ENCODE measurements around the gene TMEM220. TPM values are rescaled to one million over a fixed set of nuclear protein-coding genes. Genes with fewer than 3 reads are reported as not detected.
"Not testable (repeated sequence)": the region's sequence is repeated elsewhere in the genome, so short reads cannot be mapped to it uniquely, and the experiment has no call there.

TMEM220 gene
- polyA plus RNA-seq, 1 experiment: 12.2 TPM

DNA sequence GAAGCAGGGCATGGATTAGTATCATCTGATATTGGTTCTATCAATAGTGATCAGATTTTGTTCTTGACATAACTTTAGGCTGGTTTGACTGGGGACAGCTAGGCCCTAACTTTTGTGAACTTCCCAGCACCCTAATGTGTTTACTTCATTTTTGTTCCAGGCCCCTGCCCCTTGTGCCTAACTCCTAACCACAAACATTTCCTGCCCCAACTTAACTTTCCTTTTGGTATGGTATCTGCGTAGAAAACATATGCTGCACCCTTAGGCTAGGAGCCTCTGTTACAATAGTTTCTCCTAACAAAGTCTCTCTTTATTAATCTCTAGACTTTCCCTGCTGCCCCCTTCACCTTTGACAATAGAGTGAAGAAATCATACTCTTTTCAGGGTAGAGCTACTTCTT is 30.0 kb downstream of the TMEM220 start:
- H3K36me3 ChIP-seq (ENCODE audit: control insufficient read depth, insufficient read depth, low read length): no peaks in the 10 kb centered on the region
- ChIA-PET POLR2A (no interaction called here), CTCF (no interaction called here)
- H3K4me3 ChIP-seq (ENCODE audit: low read depth, low read length): no peak overlapping the region
- H3K27me3 ChIP-seq (ENCODE audit: control insufficient read depth, insufficient read depth, low read length): no peaks in the 10 kb centered on the region
- TF ChIP-seq, protein P1, sequence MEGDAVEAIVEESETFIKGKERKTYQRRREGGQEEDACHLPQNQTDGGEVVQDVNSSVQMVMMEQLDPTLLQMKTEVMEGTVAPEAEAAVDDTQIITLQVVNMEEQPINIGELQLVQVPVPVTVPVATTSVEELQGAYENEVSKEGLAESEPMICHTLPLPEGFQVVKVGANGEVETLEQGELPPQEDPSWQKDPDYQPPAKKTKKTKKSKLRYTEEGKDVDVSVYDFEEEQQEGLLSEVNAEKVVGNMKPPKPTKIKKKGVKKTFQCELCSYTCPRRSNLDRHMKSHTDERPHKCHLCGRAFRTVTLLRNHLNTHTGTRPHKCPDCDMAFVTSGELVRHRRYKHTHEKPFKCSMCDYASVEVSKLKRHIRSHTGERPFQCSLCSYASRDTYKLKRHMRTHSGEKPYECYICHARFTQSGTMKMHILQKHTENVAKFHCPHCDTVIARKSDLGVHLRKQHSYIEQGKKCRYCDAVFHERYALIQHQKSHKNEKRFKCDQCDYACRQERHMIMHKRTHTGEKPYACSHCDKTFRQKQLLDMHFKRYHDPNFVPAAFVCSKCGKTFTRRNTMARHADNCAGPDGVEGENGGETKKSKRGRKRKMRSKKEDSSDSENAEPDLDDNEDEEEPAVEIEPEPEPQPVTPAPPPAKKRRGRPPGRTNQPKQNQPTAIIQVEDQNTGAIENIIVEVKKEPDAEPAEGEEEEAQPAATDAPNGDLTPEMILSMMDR (IDR thresholded peaks at IDR 0.05; ENCODE audit: insufficient read depth, low read depth, low read length): no peak
- no peak for DNase-seq (ENCODE audit: low read depth)

DNA sequence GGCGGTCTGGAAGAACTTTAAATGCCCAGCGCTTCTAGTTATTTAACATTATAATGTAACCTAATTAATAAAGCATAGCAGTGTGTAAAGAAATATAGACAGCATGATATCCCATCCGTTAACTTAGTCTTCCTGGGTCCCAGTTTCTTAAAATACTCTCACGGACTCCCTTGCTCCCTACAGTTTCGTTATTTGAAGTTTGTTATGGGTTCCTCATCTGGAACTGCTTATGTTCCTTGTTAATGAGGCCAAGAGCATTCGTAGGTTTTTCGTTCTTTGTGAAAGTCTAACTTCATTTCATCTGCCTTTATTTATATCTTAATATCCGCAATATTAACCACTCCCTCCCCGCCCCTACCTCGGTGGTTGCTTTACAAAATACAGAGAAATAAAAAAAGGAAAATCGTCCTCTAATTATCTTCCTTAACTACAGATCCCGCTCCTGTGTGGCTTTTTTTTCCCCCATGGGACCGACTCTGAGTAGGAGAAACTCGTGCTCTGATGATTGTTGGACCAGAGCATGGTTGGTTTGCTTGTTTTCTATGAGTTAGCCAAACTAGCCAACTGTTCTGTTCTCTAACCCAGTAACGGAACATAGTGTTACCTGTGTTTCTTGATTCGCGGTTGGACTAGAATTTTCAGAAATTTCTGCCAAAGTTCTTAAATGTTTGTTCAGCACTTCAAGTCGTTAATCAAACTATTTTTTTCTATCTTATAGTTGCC is 31.6 kb downstream of the TMEM220 start:
- ChIA-PET CTCF (no interaction called here), POLR2A (no interaction called here)
- Histone ChIP-seq H3K36me3 (ENCODE audit: control insufficient read depth, insufficient read depth, low read length) (no peaks in the 10 kb centered on the region; the same call in 1 of the 2 replicates), H3K27me3 (ENCODE audit: control insufficient read depth, insufficient read depth, low read length) (no peaks in the 10 kb centered on the region), H3K4me3 (ENCODE audit: low read depth, low read length) (peak overlapping the region; percentile 97)
- TF ChIP-seq, protein P1 (IDR thresholded peaks at IDR 0.05; ENCODE audit: insufficient read depth, low read depth, low read length): no peak
- DNase-seq (ENCODE audit: low read depth): no peak

DNA sequence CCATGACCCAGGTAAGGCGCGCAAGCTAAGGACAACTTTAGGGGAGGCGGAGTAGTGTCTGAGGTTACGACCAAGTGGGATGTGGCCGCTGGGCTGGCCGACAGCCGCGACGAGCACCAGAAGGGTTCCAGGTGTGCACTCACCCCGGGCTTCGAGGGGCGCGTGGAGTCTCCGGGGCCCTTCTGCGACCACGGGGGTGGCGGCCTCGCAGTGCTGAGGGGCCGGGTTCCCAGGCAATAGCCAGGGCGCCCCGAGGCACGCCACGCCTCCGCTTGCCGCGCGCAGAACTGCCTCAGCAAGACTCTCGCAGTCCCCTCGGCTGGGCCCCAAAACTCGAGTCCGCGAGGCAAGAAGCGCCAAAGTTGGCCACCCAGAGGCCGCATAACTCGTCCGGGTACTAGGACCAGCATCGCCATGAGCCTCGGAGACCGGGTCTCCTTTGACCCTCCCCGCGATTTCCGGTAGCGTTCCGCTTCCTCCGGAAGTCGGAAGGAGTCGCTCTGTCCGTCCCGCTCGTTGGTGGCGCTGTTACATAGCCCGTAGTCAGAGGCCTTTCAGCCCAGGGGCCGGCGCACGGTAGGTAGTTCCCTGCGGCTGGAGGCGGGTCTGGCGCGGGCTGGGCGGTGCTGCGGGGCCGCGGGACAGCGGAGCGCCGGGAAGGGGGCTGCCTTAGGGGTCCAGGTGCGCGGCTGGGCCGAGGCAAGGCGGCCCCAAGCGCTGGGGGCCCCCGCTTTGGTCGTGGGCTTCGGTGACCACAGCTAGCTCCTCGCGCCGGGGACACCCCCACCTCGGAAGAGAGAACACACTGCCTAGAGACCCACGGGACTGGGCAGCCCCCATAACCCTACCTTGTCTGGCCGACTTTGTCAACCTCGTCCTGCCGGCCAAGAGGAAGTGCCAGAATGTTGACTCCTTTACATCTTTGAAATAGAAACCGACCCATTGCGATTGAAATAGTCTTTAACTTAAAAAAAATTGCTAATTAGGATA is 32.4 kb downstream of the TMEM220 start, which contains the start of the genes ADPRM and SCO1:
Gene ADPRM, plus strand, starts transcription at position 503 of the 990 bp plus-strand sequence. CDS start 7,333 bp downstream, outside the sequence.
Gene SCO1, minus strand, starts transcription at position 442 of the 990 bp plus-strand sequence. Its CDS starts 26 bp downstream, at position 416.
- ChIA-PET POLR2A (no interaction called here), CTCF (interaction anchor here (1.0 to 2.9 kb wide), 2 partner anchors 13 to 17 kb away, joined by 3 to 13 read pairs; no protein-coding TSS in a partner anchor)
- Histone ChIP-seq H3K27me3 (ENCODE audit: control insufficient read depth, insufficient read depth, low read length) (no peaks in the 10 kb centered on the region), H3K4me3 (ENCODE audit: low read depth, low read length) (peak within 1 kb of the TSS; percentile 97), H3K36me3 (ENCODE audit: control insufficient read depth, insufficient read depth, low read length) (peaks cover 2% of the 10 kb centered on the region)
- TF ChIP-seq, protein P1 (IDR thresholded peaks at IDR 0.05; ENCODE audit: insufficient read depth, low read depth, low read length): peak; percentile 60
- DNase-seq (ENCODE audit: low read depth): peak; percentile 60

DNA sequence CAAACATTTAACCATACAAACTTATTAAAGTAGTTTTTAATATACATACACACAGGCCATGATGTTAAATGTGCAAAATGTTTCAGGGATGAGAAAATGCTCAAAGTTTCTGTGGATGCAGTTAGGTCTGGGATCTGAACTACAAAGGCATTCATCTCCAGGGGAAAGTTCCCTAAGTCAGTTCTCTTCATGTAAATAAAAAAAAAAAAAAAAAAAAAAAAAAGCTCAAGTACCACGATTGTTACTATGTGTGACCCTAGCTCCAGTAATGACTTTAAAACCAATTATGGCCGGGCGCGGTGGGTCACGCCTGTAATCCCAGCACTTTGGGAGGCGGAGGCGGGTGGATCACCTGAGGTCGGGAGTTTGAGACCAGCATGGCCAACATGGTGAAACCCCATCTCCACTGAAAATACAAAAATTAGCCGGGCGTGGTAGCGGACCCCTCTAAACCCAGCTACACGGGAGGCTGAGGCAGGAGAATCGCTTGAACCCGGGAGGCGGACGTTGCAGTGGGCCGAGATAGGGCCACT is 33.9 kb downstream of the TMEM220 start:
- POLR2A ChIA-PET; H3K27me3 ChIP-seq (ENCODE audit: control insufficient read depth, insufficient read depth, low read length); DNase-seq (ENCODE audit: low read depth); H3K36me3 ChIP-seq (ENCODE audit: control insufficient read depth, insufficient read depth, low read length): not testable (repeated sequence)
- CTCF ChIA-PET: interaction anchor here (0.8 to 3.9 kb wide), 5 partner anchors 12 to 149 kb away, joined by 3 to 18 read pairs (median 3); no protein-coding TSS in a partner anchor
- H3K4me3 ChIP-seq (ENCODE audit: low read depth, low read length): peak overlapping the region; percentile 97

DNA sequence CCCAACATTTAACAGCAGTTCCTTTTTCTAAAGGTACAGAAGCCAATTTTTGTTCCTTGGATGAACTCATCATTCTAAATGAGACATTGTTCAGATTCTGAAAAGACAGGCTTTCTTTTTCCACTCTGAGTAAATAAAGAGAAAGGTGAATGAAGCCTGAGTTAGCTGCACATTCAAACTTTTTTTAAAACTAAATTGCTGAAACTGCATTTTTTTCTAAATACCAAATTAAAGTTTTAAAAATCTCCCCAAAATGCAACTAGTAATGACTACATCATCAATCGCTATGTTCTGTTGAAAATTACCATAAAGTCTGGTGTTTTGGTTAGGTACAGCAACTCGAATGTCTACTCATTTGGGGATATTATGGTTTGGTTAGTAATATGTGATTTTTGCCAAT is 42.3 kb downstream of the TMEM220 start:
- no peak overlapping the region for H3K4me3 ChIP-seq (ENCODE audit: low read depth, low read length)
- ChIA-PET POLR2A (no interaction called here), CTCF (interaction anchor here (0.6 to 2.2 kb wide), 3 partner anchors 12 to 41 kb away, joined by 3 to 7 read pairs (median 6); no protein-coding TSS in a partner anchor)
- no peak for DNase-seq (ENCODE audit: low read depth)
- TF ChIP-seq, protein P1 (IDR thresholded peaks at IDR 0.05; ENCODE audit: insufficient read depth, low read depth, low read length): no peak
- H3K36me3 ChIP-seq (ENCODE audit: control insufficient read depth, insufficient read depth, low read length): peaks cover 8% of the 10 kb centered on the region
- no peaks in the 10 kb centered on the region for H3K27me3 ChIP-seq (ENCODE audit: control insufficient read depth, insufficient read depth, low read length)
